NCI-H1417 treated with DMSO at 0.1 percent for 48 hours (cell line): Measurements from ENCODE around the gene PIGB.
"Not testable (repeated sequence)": the region's sequence is repeated elsewhere in the genome, so short reads cannot be mapped to it uniquely, and the experiment has no call there.

Source experiments
- DNase-seq: peaks from one replicate; lab custom pipeline; 2025; lab: John Stamatoyannopoulos, UW

PIGB gene

DNA sequence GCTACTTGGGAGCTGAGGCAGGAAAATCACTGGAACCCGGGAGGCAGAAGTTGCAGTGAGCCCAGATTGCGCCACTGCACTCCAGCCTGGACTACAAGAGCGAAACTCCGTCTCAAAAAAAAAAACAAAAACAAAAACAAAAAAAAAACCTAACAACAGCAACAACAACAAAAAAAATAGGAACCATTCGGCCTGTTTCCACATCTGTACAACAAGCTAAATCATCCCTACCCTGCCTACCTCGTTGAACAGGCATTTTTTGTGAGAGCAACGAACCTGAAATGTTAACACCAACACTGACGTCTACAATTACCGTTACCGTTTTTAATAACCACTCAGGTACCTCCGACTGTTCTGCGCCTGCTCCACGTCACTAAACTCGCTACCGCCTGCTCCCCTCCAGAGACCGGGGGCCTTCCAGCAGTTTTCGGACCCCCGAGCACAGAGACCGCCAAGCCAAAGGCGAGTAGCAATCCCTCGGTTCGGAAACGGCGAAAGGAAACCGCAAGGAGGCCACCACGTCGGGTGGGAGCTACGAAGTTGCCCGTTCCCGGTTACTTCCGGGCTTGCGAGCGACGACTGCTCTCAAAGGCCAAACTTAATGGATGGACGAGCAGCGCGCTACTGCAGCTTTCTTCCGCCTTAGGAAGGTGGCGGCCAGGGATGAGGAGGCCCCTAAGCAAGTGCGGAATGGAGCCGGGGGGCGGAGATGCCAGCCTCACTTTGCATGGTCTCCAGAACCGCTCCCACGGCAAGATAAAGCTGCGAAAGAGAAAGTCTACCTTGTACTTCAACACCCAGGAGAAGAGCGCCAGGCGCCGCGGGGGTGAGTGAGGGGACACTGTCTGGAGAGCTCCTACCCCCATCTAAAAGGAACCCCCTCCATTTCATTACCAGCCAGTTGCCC, at the start of gene PIGB, which contains the start of gene PIGBOS1:
Gene PIGB, plus strand, starts transcription at position 635 of the 907 bp plus-strand sequence. Its CDS starts 29 bp downstream, at position 664.
Gene PIGBOS1, minus strand, starts transcription at position 536 of the 907 bp plus-strand sequence. CDS start 1,331 bp downstream, outside the sequence.
- peak; percentile 22 for DNase-seq

DNA sequence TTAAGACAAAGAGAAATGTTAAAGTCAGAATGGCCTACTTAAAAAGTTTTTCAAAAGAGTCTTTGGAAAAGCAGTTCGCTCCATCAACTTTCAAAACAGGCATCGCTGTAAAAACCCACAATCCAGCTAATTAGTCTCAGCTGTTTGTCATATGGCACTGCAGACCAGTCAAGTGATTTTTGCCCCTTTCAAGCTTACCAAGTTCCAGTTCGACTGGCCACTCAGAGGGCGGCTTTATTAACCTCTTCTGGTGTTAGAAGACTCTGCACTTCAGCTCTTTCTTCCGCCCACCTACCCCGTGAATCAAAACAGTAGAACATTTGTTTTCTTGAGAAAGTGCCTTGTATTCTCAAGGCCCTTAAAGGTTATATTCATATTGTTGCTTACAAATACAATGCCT, 48.7 kb upstream of the PIGB start:
- no peak for DNase-seq

DNA sequence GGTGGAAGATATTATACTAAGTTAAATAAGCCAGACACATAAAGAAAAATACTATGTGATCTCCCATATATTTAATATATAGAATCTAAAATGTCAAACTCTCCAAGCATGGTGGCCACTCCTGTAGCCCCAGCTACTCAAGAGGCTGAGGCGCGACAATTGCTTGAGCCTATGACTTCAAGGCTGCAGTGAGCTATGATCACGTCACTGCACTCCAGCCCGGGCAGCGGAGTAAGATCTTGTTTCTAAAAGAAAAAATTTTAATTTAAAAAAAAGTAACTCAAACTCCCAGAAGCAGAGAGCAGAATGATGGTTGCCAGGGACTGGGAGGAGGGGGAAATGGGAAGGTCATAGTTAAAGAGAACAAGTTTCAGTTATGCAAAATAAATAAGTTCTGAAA, 42.7 kb upstream of the PIGB start:
- no peak for DNase-seq

DNA sequence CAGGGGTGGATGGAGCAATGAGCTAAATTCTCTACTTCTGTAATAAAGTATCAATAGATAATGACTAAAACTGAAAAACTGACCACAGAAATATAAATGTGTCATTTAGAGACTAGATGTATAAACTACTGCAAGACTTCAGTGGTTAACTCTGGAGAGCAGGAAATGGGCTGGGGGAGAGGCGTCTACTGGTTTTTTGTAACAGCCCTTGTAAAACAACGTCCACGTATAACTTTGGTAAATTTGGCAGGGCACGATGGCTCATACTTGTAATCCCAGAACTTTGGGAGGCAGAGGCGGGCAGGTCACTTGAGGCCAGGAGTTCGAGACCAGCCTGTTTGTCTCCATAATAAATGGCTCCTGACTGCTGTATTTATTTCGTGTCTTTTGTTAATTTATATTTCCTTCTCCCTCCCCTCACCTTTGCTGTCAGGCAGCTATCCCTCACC, 41.9 kb upstream of the PIGB start:
- DNase-seq, result no peak

DNA sequence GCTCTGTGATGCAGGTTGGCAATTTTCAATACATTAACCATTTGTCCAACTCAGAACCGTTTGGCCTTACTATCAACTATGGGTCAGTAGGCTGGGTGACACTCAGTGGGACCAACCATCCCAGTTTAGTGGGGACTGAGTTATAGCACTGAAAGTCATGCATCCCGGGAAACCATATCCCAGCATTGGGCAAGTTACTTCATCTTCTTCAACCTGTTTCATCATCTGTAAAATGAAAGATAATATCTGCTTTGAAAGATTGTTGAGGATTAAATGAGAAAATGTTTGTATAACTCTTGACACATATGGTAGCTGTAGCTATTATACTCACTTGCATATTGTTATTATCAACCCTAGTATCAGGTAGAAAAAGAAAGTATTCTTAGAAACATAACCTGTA, 41.3 kb upstream of the PIGB start:
- DNase-seq, result no peak

DNA sequence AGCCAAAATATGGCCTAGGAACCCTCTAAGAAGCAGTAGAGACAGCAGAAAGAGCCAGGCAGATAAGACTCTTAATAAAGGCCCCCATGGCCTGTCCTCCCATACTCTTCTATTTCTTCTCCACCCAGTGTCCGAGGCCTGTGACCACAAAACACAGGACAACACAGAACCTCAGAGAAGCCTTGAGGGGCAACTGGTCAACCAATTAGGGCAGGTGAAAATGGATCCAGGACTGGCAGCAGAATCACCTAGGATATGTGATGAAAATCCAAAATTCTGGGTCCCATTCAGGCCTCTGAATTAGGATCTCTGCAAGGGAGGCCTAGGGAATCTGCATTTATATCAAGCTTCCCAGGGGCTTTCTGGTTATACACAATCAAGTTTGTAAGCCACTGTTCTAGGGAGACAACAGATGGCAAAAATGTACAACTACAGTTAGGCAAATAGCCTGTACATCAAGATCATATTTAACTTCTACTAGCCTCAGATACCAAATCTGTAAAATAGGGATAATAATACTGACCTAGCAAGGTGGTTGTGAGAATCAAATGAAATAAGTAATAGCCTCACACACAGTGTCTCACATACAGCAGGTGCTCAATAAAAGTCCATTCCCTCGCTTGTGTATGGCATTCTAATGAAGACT, 39.8 kb upstream of the PIGB start:
- DNase-seq, result no peak

DNA sequence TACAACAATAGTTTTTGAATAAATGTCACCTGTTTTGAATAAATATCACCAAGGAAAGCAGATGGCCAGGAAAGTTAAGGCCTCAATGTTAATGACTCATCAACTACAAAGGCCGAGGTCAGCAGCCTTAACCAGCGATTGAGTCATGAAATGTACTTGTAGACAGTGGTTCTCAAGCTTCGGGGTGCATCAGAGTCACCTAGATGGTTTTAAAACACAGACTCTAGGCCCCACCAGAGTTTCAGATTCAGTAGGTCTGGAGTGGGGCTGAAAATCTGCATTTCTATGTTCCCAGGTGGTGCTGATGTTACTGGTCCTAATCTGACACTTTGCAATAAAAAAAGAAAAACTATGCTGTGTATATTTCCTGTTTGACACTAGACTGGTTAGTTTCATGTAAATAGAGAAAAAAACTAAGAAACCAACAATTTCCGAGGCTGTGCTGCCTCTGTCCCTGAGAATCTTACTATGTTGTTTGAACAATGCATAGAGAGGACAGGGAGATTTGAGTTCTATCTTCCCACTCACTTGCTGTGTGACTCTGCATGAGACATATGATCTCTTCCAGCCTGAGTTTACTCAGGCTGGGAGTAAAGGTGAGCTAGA, 39.2 kb upstream of the PIGB start:
- DNase-seq, result no peak

DNA sequence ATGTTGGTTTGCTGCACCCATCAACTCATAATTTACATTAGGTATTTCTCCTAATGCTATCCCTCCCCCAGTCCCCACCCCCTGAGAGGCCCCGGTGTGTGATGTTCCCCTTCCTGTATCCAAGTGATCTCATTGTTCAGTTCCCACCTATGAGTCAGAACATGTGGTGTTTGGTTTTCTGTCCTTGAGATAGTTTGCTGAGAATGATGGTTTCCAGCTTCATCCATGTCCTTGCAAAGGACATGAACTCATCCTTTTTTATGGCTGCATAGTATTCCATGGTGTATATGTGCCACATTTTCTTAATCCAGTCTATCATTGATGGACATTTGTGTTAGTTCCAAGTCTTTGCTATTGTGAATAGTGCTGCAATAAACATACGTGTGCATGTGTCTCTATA, 38.4 kb upstream of the PIGB start:
- DNase-seq, result not testable (repeated sequence)

DNA sequence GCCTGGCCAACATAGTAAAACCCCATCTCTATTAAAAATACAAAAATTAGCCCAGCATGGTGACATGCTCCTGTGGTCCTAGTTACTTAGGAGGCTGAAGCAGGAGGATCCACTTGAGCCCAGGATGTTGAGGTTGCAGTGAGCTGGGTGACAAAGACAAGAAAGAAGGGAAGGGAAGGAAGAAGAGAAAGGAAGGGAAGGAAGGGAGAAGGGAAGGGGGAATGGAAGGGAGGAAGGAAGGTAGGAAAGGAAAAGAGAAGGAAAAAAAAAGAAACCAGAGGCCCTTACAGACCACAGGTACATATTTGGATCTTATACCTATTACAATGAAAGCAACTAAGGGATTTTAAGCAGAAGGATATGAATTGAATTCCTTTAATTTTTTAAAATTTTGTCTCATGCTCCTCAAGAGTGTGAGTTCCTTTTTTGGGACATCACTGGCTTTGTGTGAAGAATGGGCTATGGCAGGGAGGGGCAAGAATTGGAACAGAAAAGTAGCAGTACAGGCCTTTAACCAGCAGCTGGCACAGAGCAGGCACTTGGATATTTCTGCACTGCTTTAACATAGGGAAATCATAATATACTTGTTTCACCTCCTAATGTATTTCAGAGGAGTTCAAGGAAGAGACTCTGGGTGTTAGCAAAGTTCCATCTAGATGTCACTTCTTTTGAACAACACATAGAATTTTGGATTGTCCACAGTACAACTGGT, 37.3 kb upstream of the PIGB start:
- DNase-seq, result no peak

DNA sequence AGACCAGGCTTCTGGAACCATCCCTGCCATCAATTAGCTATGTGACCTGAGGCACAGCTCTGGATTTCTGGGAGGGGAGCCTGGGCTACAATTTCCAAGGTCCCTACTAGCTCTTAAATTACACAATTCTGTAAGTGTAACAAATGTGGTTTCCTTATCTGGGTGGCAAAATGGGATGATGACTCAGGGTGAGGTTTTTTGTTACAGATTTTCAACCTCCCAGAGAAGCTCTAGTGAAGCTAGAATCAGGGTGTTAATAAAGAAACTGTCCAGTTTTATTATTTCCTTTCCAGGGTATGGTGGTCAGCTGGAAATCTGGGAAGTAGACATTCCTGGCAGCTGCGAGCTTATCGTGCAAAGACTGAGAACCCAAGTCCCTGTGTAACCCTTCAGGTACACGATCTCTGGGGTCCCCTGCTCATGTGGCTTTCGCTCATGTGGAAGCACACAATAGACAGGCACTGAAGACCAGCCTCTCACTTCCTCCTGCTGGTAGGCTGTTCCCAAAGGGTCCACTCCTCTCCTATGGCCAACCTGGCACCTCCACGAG, 36.7 kb upstream of the PIGB start:
- DNase-seq, result no peak

DNA sequence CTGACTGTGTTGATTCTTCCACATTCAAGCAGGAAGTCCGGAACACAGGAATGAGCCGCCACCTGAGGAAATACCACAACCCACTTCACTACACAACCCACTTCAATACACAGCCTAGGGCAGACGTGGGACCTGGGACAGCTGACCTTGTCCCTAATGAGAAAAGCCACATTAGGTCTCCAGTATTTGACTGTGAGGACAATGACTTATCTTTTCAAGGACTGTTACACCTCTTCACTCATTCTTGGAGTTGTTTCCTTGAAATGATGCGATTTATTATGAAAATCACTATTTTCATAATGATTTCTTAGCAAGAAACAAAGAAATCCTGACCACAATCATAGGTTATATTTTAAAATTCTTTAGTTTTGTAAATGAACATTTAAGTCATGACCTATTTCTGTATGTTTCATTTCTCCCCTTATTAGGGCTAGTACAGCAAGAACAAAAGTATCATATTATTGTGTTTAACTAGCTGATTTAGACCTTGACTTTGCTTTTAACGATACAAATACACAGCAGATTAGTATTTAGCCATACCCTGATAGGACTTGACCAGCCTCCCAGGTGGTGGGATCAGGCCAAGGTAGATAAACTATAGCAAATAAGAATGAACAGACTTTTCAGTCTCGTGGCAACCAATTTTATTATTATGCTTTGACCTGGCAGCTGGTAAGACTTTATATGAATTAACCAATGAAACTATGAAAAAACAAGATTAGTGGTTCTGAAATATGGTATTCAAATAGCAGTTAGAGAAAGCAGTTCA, 35.5 kb upstream of the PIGB start:
- DNase-seq, result no peak

DNA sequence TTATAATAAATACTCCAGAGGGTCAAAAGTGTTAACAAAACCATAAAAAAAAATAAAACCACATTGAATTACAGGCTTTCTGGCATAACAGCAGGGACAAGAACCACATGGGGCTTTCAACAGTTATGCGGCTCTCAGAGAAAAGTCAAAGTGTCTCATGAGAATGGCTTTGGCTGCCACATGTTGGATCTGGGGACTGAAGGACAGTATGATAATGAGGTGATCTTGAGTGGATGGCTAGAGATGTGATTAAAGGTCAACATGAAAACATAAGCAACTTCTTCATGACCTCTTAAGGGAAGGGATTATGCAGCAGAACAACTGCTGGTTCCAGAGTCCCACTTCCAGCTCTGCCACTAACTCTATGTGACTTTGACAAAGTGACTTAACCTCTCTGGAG, 34.6 kb upstream of the PIGB start:
- no peak for DNase-seq

DNA sequence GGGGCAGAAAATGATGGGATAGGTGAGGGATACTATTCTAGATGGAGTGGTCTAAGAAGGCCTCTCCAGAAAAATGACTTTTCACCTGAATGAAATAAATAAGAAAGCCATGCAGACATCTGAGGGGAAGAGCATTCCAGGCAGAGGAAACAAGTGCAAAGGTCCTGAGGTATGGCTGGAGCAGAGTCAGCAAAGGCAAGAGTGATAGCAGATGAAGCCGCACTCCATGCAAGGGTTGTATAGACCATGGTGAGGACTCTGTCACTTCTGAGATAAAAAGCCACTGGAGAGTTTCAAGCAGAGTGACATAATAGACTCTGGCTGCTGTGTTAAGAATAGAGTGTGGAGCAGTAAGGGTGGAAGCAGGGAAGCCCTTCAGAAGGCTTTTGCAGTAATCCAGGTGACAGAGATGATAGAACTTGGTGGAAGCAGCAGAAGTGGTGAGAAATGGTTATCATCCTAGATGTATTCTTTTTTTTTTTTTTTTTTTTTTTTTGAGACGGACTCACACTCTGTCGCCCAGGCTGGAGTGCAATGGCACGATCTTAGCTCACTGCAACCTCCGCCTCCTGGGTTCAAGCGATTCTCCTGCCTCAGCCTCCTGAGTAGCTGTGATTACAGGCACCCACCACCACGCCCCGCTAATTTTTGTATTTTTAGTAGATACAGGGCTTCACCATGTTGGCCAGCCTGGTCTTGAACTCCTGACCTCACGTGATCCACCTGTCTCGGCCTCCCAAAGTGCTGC, 32.4 kb upstream of the PIGB start:
- DNase-seq, result not testable (repeated sequence)

DNA sequence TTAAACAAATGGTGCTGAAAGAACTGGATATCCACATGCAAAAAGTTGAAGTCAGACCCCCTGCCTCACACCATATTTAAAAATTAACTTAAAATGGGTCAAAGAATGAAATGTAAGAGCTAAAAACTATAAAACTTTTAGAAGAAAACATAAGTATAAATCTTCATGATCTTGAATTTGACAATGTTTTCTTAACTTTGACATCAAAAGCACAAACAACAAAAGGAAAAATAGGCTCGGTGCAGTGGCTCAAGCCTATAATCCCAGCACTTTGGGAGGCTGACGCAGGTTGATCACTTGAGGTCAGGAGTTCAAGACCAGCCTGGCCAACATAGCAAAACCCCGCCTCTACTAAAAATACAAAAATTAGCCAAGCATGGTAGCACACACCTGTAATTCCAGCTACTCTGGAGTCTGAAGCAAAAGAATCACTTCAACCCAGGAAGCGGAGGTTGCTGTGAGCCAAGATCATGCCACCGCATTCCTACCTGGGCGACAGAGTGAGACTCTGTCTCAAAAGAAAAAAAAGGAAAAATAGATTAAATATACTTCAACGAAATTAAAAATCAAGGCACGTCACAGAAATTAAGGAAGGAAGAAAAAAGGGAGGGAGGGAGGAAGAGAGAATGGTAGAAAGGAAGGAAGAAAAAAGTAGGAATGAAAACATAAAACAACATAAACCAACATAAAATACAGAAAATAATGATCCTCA, 30.9 kb upstream of the PIGB start:
- no peak for DNase-seq

DNA sequence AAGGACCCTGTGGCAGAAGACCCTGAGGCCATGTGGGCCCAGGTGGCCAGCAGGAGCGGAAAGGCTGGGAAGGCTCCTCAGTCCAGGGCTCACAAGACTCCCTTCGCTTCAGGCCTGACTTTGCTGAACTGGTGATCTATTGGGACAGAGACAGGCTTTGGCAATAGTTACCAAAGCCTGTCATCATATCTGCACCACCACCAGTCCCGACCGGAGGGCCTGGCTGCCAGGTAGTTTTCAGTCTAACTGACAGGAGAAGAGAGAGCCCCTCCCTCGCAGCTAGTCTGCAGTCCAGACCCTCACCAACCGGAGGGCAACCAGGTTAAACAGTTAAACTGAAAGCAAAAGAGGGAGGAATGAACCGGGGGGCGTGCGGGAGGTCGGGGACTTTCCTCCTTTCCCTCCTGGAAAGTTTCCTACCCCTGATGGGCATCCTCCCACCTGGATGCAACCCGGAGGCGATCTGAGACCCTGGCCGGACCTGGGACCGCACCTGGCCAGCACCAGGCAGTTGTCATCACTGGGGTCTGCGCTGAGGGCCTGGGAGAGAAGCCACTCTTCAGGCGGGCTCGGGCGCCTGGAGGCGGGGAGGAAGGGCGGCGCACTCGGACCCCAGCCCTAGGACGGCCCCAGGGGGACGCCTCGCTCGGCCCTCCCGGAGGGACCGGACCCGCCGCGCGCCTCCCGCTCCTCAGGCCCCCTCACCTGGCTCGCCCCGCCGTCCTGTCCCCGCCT, 29.8 kb upstream of the PIGB start:
- DNase-seq, result no peak

DNA sequence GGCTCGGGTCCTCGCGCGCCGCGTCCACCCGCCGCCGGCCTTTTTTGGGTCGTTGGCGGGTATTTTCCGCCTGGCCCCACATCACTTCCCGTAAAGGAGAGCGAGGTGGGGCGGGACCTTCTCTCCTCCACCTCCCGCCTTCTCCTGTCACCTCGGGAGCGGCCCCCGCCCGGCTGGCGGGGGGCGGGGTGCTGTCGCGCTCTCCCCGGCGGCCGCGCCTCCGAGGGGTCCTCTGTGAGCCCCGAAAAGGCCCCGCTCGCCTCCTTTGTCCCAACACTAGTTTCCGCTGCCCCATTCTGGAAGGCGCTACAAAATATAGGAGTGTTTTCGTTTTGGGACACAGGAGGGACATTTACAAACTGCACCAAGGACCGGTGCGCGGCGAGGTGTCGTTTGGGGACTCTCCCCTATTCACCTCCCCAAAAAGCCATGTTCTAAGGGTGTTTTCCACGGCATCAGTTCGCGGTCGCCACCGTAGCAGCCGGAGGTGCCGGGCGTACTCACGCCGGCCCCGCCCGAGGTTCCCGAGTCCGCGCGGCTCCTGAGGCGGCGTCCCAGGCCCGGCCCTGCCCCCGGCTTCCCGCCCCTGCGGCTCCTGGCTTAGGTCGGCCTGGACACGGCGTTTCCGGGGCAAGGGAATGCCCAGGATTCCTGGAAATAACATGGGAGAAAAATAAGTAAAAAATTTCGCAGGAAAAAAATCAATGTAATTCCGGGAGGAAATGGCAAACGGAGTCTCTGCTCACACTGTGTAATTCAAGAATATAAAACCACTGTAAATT, 29.1 kb upstream of the PIGB start, which contains the start of gene RAB27A:
Gene RAB27A, minus strand, starts transcription at position 68 of the 782 bp plus-strand sequence. CDS start 54,879 bp downstream, outside the sequence.
- no peak for DNase-seq

DNA sequence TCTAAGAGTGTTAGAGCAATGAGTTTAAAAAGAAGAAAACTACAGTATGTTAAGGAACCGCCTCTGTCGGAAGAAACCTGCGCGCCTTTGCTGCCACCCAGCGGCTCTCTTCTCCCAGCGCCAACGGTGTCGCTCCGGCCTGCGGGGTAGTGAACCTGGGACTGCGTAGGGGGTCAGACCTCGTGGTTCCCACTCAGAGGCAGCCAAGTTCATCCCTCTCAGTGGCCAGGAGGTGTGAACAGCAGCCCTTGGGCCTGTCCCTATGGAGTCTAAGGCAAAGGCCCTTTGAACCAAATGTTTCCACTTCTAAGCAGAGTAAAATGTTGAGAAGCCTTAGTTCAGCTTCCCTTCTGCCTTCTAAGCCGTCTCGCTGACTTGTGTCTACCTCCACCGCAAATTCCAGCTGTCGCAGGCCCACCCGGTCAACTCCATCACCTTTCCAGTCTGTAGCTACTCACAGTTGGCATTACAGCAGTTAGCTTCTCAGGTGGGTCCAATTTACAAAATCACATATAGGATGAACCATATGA, 28.4 kb upstream of the PIGB start:
- peak; percentile 2 for DNase-seq

DNA sequence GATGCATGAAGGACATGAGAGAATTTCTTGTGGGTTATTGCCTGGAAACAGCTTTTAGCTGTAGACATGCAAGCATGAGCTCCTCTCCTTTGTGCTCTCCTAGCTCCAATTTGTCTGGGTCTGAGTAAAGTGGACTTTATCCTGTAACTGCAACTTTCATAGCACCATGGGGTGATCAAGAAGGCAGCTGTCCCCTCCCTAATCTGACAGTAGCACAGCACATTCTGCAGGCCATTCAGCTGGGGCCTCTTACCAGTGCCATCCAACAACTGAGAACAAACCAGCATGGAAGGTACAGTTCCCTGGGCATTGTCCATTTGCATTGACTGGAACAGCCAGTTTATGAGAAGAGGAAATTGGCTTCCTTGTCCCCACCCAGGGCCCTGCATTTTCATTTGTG, 21.7 kb upstream of the PIGB start:
- no peak for DNase-seq
